ENCODE data around the gene FAM163B.

DNA sequence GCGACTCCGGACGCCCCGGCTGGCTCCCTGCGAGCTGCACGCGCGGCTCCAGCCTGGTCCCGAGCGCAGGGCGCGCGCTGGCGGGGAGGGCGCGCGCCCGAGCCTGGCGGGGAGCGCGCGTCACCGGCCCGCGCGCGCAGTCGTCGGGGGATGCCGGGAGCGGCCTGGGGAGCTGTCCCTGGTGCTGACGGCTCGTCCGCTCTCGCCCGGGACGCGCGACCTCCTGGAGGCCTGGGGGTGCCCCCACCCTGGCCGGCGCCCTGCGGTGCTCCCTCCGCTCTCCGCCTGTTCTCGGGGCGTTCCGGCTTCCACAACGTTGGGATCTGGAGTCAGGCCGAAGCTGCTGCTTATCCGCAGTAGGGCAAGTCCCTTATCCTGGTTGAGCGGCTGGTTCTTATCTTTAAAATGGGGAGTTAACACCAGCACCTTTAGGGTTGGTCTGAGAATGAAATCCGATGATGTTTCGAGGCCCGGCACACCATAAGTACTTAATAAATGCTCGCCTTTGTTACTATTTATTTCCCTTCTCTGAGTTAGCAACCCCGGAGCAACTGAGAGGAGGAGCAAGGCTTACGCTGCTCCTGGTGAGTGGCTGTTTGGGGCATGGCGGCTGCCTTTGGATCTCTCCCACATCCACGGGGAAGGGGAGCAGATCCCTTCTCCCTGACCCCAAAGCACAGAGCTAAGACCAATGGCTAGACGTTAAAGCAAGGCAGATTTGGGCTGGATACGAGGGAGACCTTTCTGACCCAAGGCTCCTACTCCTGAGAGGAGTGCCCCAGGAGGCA, at the start of gene FAM163B:
- TF ChIP-seq, protein P1, sequence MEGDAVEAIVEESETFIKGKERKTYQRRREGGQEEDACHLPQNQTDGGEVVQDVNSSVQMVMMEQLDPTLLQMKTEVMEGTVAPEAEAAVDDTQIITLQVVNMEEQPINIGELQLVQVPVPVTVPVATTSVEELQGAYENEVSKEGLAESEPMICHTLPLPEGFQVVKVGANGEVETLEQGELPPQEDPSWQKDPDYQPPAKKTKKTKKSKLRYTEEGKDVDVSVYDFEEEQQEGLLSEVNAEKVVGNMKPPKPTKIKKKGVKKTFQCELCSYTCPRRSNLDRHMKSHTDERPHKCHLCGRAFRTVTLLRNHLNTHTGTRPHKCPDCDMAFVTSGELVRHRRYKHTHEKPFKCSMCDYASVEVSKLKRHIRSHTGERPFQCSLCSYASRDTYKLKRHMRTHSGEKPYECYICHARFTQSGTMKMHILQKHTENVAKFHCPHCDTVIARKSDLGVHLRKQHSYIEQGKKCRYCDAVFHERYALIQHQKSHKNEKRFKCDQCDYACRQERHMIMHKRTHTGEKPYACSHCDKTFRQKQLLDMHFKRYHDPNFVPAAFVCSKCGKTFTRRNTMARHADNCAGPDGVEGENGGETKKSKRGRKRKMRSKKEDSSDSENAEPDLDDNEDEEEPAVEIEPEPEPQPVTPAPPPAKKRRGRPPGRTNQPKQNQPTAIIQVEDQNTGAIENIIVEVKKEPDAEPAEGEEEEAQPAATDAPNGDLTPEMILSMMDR (conservative IDR thresholded peaks at IDR 0.05; ENCODE audit: low read depth in 2 of 2): no peak
- TF ChIP-seq, protein P2, sequence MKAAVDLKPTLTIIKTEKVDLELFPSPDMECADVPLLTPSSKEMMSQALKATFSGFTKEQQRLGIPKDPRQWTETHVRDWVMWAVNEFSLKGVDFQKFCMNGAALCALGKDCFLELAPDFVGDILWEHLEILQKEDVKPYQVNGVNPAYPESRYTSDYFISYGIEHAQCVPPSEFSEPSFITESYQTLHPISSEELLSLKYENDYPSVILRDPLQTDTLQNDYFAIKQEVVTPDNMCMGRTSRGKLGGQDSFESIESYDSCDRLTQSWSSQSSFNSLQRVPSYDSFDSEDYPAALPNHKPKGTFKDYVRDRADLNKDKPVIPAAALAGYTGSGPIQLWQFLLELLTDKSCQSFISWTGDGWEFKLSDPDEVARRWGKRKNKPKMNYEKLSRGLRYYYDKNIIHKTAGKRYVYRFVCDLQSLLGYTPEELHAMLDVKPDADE (IDR thresholded peaks at IDR 0.05): no peak
- TF ChIP-seq EZH2 (IDR thresholded peaks at IDR 0.05; ENCODE audit: low read depth, unreplicated experiment) (no peak), EZH2phosphoT487 (IDR thresholded peaks at IDR 0.05; ENCODE audit: unreplicated experiment) (no peak)
- TF ChIP-seq, protein P3, sequence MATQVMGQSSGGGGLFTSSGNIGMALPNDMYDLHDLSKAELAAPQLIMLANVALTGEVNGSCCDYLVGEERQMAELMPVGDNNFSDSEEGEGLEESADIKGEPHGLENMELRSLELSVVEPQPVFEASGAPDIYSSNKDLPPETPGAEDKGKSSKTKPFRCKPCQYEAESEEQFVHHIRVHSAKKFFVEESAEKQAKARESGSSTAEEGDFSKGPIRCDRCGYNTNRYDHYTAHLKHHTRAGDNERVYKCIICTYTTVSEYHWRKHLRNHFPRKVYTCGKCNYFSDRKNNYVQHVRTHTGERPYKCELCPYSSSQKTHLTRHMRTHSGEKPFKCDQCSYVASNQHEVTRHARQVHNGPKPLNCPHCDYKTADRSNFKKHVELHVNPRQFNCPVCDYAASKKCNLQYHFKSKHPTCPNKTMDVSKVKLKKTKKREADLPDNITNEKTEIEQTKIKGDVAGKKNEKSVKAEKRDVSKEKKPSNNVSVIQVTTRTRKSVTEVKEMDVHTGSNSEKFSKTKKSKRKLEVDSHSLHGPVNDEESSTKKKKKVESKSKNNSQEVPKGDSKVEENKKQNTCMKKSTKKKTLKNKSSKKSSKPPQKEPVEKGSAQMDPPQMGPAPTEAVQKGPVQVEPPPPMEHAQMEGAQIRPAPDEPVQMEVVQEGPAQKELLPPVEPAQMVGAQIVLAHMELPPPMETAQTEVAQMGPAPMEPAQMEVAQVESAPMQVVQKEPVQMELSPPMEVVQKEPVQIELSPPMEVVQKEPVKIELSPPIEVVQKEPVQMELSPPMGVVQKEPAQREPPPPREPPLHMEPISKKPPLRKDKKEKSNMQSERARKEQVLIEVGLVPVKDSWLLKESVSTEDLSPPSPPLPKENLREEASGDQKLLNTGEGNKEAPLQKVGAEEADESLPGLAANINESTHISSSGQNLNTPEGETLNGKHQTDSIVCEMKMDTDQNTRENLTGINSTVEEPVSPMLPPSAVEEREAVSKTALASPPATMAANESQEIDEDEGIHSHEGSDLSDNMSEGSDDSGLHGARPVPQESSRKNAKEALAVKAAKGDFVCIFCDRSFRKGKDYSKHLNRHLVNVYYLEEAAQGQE (IDR thresholded peaks at IDR 0.05; ENCODE audit: unreplicated experiment): peak; percentile 85
